ENCODE data around the gene RPS6KA2. TPM values are rescaled to one million over a fixed set of nuclear protein-coding genes. Genes with fewer than 3 reads are reported as not detected.

Gene RPS6KA2
- total RNA-seq, 1 experiment from 2014 or later: 4.6 TPM

DNA sequence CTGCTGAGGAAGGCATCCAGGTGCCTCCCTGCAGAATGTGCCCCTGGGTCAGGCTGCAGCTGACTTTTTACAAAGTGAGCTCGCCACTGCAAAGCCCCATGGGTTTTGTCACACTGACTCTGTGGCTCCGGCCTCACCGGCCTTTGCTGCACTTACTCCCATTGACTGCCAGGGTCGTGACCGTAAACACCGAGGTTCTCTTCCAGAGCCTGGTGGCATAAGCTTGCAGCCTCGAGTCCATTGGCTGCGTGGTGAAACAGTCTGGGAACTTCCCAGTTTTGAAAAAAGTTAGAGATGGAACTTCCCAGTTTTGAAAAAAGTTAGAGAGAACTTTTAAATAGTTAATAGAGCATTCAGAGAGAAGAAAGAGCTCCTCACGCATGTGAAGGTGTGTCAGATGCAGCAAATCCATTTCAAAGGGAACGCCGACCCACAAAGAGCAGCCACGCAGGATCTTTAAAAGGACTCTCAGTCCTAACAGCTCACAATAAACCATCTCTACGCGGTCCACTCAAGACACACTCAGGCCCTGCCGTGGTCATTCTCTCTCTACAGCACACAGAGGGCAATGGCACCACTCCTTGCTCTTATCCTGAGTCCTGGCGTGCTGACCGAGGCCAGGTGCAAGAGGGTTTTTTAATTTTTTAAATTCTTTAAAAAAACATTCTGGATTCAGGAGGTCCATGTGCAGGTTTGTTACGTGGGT is 53.4 kb downstream of the RPS6KA2 start:
- no peak for DNase-seq (ENCODE audit: low spot score)

DNA sequence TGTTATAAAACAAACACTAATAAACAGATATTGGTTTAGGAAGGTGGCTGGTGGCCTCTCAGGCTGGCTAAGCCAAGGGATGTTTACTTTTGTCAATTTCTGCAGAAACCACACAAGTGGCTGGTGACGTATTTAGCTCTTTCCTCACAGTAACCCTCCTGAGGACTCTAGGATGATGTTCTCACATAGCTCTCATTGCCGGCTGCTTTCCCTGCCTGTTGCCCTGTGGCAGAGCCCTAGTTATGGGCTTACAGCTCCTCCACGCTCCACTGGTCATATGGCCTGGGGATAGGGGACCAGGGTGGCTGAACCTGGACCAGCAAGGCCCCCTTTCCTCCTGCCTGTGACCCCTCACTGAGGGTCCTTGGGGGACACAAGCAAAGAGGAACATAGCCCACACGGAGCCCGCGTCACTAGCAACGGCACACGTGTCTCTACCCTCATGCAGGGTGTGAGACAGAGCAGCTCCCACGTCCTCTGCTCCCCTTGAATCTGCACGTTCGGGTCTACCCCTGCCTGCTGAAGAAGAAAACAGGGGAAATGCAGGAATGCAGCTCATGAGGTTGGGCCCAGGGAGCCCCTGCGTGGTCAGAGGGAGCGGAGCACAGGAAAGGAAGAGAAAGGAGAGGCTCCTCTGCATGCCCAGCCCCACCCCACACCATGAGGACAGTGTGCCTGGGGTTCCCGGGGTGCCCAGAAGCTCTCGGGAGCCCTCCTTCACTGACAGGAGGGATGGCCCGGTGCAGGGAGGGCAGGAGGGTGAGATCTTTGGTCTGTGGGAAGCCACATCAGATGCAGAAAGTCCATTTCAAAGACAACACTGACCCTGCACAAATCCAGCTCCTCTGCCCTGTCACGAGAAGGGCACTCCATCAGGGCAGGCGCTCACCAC is 54.4 kb downstream of the RPS6KA2 start:
- DNase-seq (ENCODE audit: low spot score): peak; percentile 87

GRCh38 chr6:166570929-166571713 is 55.9 kb downstream of the RPS6KA2 start:
- no peak for DNase-seq (ENCODE audit: low spot score)

DNA sequence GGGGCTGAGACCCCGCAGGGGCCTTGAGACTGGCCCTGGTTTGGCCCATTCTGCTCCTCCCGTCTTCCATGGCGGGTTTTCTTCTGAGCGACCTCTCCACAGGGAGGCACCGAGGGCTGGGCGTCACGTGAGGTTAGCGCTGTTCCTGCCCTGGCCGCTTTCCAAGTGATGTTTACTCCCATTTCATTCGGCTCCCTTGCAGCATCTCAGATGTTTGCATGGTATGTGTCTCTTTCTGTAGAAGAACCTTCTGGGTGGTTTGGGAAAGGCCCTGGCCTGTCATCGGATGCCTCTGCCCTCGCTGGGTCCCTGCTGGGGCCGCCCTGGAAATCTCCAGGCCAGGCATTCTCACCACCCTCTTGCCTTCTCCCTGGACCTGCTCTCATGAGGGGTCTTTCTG is 57.8 kb downstream of the RPS6KA2 start:
- no peak for DNase-seq (ENCODE audit: low spot score)

DNA sequence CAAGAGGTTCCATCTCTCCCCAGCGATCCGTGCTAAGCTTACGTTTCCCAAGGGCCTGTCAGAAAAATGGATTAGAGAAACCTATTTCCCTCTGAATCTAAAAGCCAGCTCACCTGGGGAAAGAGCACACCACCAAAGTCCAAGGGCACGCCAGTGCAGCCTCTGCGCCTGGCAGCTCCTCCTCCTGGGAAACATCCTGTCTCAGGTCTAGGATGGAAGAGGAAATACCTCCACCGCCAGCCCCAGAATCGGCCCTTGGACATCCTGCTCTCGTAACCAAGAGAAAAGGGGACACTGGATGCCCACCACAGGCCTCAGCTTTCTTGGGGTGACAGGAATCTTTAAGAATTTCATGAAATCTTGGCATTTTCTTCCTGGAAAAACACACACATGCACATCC is 59.2 kb downstream of the RPS6KA2 start:
- DNase-seq (ENCODE audit: low spot score): no peak

DNA sequence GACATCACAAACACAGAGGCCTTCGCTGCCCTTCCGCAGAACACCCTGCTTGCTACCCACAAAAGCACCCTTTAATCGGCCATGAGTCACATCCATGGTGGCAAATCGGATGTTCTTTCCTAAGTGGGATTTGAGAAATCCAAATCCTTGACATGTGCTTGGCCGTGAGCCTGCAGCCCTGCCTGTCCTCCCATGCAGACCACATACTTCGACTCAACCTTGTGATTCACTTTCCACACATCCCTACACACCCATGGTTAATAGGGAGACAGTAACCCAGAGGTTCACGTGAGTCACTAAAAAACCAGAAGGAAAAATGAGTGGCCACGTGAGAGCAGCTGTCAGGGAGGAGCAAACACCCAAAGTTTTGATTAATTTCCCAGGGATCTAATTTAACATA is 59.9 kb downstream of the RPS6KA2 start:
- DNase-seq (ENCODE audit: low spot score): peak; percentile 80

- DNase-seq (ENCODE audit: low spot score): no peak
Observed at GRCh38 chr6:166566026-166567011, 60.7 kb downstream of the RPS6KA2 start.

- DNase-seq (ENCODE audit: low spot score): no peak
Observed at GRCh38 chr6:166565084-166565967, 61.7 kb downstream of the RPS6KA2 start.

GRCh38 chr6:166563805-166564204 is 63.2 kb downstream of the RPS6KA2 start:
- no peak for DNase-seq (ENCODE audit: low spot score)

DNA sequence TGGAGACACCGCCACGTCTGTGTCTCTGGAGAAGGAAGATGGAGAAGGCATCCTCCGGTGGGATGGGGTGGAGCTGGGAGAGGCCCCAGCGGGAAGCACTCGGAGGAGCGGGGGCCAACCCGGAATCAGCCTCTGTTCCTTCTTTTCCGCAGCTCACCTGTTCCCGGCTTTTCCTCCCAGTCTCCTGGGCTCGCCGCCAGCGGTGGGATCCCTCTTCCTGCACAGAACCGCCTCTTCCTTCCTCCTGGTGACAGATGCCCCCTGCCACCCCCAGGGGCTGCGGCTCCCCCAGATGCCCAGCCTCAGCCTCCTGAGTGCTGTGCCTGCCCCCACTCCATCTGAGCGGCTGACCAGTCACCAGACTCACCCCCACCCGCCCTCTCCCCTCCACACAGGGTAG is 63.9 kb downstream of the RPS6KA2 start:
- DNase-seq (ENCODE audit: low spot score): no peak

GRCh38 chr6:166562726-166563125 is 64.3 kb downstream of the RPS6KA2 start:
- DNase-seq (ENCODE audit: low spot score): no peak

- DNase-seq (ENCODE audit: low spot score): no peak
Observed at GRCh38 chr6:166561771-166562359, 65.2 kb downstream of the RPS6KA2 start.

- no peak for DNase-seq (ENCODE audit: low spot score)
Observed at GRCh38 chr6:166560222-166560621, 66.8 kb downstream of the RPS6KA2 start.

- no peak for DNase-seq (ENCODE audit: low spot score)
Observed at GRCh38 chr6:166559662-166560061, 67.4 kb downstream of the RPS6KA2 start.

GRCh38 chr6:166559211-166559610 is 67.8 kb downstream of the RPS6KA2 start:
- DNase-seq (ENCODE audit: low spot score): no peak

- DNase-seq (ENCODE audit: low spot score): no peak
Observed at GRCh38 chr6:166558156-166559005, 68.7 kb downstream of the RPS6KA2 start.

- peak; percentile 96 for DNase-seq (ENCODE audit: low spot score)
Observed at GRCh38 chr6:166556863-166557322, 70.2 kb downstream of the RPS6KA2 start.

DNA sequence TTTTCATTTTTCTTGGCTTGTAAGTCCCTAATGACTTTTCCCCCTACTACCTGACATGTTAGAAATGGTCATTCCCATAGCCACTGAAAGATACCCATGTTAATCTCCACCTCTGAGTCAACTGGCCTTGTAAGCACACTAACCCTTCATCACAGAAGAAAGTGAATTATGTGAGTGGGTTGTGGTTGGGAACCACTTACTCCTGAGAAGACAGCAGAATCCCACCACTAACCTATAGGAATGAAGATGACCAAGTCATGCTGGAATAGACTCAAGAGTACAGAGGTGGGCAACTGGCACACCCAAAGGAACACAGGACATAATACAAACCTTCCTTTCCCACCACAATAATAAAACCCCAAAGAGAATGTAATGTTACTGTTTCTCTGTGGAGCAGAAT is 70.7 kb downstream of the RPS6KA2 start:
- DNase-seq (ENCODE audit: low spot score): no peak

- no peak for DNase-seq (ENCODE audit: low spot score)
Observed at GRCh38 chr6:166555086-166555485, 72.0 kb downstream of the RPS6KA2 start.

Measured in H4 (cell line).